Measurements from ENCODE around the gene BCAT1. TPM values are rescaled to one million over a fixed set of nuclear protein-coding genes. Genes with fewer than 3 reads are reported as not detected.

Gene BCAT1
- total and polyA plus RNA-seq, 8 donors, result 1.3 to 33.0 (median 7.4) TPM

- no peaks in the 10 kb centered on the region for H3K27me3 ChIP-seq
- no peak for TF ChIP-seq CTCF (IDR thresholded peaks at IDR 0.05)
- no peak for TF ChIP-seq EP300 (IDR thresholded peaks at IDR 0.05)
- no peak for TF ChIP-seq POLR2AphosphoS5 (IDR thresholded peaks at IDR 0.05)
- no peak for TF ChIP-seq POLR2A (IDR thresholded peaks at IDR 0.05)
- intact Hi-C loops (cut with DNase I; ENCODE audit: low total_unique reads), result no loop called here
- H3K36me3 ChIP-seq, result no peaks in the 10 kb centered on the region
- H3K4me1 ChIP-seq, result no peaks in the 10 kb centered on the region
- H3K27ac ChIP-seq, result no peak overlapping the region
- H3K4me3 ChIP-seq, result no peak overlapping the region
- H3K9me3 ChIP-seq, result peaks cover 0 to 9% (median 0%) of the 10 kb centered on the region in 4 donors
- DNase-seq, result no peak
- WGBS, 5 donors, result 92 to 100% (median 96%) methylated on average over 2 of the region's 2 CpGs
Observed at GRCh38 chr12:24808651-24809050, 140.2 kb downstream of the BCAT1 start.

- intact Hi-C loops (cut with DNase I; ENCODE audit: low total_unique reads), result no loop called here
- DNase-seq, result no peak
- H3K9me3 ChIP-seq, result peaks cover 0 to 22% (median 5%) of the 10 kb centered on the region in 4 donors
- no peaks in the 10 kb centered on the region for H3K4me1 ChIP-seq
- no peak overlapping the region for H3K4me3 ChIP-seq
- no peak overlapping the region for H3K27ac ChIP-seq
- TF ChIP-seq EP300 (IDR thresholded peaks at IDR 0.05), result no peak
- no peak for TF ChIP-seq CTCF (IDR thresholded peaks at IDR 0.05)
- TF ChIP-seq POLR2A (IDR thresholded peaks at IDR 0.05), result no peak
- TF ChIP-seq POLR2AphosphoS5 (IDR thresholded peaks at IDR 0.05), result no peak
- no peaks in the 10 kb centered on the region for H3K36me3 ChIP-seq
- WGBS, 5 donors, result 59 to 75% (median 68%) methylated on average over 2 of the region's 2 CpGs
- H3K27me3 ChIP-seq, result no peaks in the 10 kb centered on the region
Observed at GRCh38 chr12:24806386-24806785, 142.5 kb downstream of the BCAT1 start.

- Histone ChIP-seq H3K4me1 (no peaks in the 10 kb centered on the region), H3K4me3 (no peak overlapping the region), H3K9me3 (peaks cover 0 to 22% (median 5%) of the 10 kb centered on the region in 4 donors), H3K36me3 (no peaks in the 10 kb centered on the region), H3K27me3 (no peaks in the 10 kb centered on the region), H3K27ac (no peak overlapping the region)
- no peak for TF ChIP-seq CTCF (IDR thresholded peaks at IDR 0.05)
- no peak for TF ChIP-seq POLR2A (IDR thresholded peaks at IDR 0.05)
- no peak for TF ChIP-seq EP300 (IDR thresholded peaks at IDR 0.05)
- no peak for TF ChIP-seq POLR2AphosphoS5 (IDR thresholded peaks at IDR 0.05)
- intact Hi-C loops (cut with DNase I; ENCODE audit: low total_unique reads), result no loop called here
- 68 to 83% (median 76%) methylated on average over 4 to 5 of the region's 5 CpGs for WGBS, 5 donors
- DNase-seq, result no peak
Observed at GRCh38 chr12:24803430-24804245, 145.3 kb downstream of the BCAT1 start.

GRCh38 chr12:24798335-24798734, 150.6 kb downstream of the BCAT1 start:
- H3K27me3 ChIP-seq, result no peaks in the 10 kb centered on the region
- no peak overlapping the region for H3K4me3 ChIP-seq
- TF ChIP-seq POLR2AphosphoS5 (IDR thresholded peaks at IDR 0.05) (no peak), CTCF (IDR thresholded peaks at IDR 0.05) (no peak), EP300 (IDR thresholded peaks at IDR 0.05) (no peak), POLR2A (IDR thresholded peaks at IDR 0.05) (no peak)
- peaks cover 0 to 9% (median 4%) of the 10 kb centered on the region in 4 donors for H3K9me3 ChIP-seq
- no peaks in the 10 kb centered on the region for H3K36me3 ChIP-seq
- peak in 1 of 2 donors; percentile 6 for DNase-seq
- intact Hi-C loops (cut with DNase I; ENCODE audit: low total_unique reads), result no loop called here
- no peak overlapping the region for H3K27ac ChIP-seq
- H3K4me1 ChIP-seq, result no peaks in the 10 kb centered on the region
